ENCODE measurements around the gene PLXNA1. TPM values are rescaled to one million over a fixed set of nuclear protein-coding genes. Genes with fewer than 3 reads are reported as not detected.
A peak's percentile ranks its signal among the peaks of the same experiment; 100 is the strongest.

PLXNA1 gene
- polyA plus RNA-seq, result under 1 TPM; 0.05 to 0.17 (median 0.06) TPM

DNA sequence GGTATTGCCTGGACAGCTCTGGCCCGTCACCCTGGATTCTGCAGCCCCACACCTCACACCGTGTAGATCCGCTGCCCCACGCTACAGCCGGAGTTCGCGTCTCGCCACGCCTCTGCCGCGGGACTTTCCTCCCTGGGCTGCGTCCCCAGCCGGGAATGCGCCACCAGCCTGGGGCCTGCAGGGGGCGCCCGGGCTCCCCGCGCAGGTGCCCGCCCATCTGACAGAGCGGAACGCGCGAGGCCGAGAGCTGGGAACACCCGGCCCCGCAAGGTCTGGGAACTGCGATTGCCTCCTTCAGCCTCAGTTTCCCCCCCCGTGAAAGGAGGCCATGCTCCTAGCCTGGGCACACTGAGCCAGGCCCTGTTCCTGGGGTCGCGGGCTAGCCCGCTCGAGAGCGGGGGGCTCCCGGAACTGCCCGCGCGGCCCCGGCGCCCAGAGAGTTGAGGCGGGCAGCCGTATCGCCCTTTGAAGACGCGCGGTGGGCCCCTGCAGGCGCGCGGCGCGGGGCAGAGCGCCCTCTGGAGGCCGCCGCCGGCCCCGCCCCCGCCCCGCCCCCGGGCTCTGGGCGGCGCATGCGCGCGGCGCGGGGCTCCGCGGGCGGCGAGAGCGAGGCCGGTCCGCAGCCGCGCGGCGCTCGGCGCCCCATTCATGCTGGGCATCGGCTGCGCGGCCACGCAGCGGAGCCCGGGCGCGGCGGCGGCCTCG is at the start of gene PLXNA1:
Gene PLXNA1 (plus strand): TSS at position 645 of the 705 bp plus-strand sequence. CDS start 5,479 bp downstream, outside the sequence.
- H3K4me1 Mint-ChIP-seq, result peaks cover 12% of the 10 kb centered on the region in 2 donors
- peak; percentile 90 to 94 (median 91) for DNase-seq
- H3K27ac Mint-ChIP-seq, result peak within 1 kb of the TSS; percentile 78 to 96 (median 90)
- H3K27me3 Mint-ChIP-seq (ENCODE audit: low read depth in 3 of 3), result peaks cover 13 to 25% (median 13%) of the 10 kb centered on the region in 3 donors
- peak within 1 kb of the TSS; percentile 78 to 89 (median 87) for H3K4me3 Mint-ChIP-seq
- H3K9me3 Mint-ChIP-seq, result no peaks in the 10 kb centered on the region
- H3K36me3 Mint-ChIP-seq, result no peaks in the 10 kb centered on the region

DNA sequence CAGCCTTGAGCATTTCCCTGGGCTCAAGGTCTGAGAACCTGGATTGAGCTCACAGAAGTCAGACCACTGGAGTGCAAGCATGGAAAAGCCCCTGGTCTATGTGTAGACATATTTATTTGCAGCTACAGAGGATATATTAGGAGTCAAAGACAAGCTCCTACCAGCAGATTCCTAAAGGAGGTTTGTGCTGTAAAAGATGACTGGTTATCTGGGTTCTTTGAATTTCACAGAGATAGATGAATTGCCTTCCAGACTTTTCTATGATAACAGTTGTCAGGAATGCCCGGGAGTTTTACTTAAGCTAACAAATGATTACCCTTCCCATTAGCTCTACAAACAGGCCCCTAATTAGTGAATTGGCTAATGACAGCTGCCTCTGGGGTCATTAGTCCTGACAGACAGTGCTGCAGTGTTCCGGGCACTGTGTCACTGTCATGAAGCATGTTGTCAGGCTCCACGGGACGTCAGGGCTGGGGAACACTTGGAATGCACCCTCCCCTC is 48.8 kb upstream of the PLXNA1 start:
- no peak overlapping the region for H3K4me3 Mint-ChIP-seq
- H3K27me3 Mint-ChIP-seq (ENCODE audit: low read depth in 3 of 3), result peaks cover 2 to 12% (median 10%) of the 10 kb centered on the region in 3 donors
- DNase-seq, result no peak
- no peak overlapping the region for H3K27ac Mint-ChIP-seq
- no peaks in the 10 kb centered on the region for H3K9me3 Mint-ChIP-seq
- peaks cover 0 to 6% (median 3%) of the 10 kb centered on the region in 3 donors for H3K36me3 Mint-ChIP-seq
- H3K4me1 Mint-ChIP-seq, result peaks cover 0 to 5% of the 10 kb centered on the region in 2 donors

DNA sequence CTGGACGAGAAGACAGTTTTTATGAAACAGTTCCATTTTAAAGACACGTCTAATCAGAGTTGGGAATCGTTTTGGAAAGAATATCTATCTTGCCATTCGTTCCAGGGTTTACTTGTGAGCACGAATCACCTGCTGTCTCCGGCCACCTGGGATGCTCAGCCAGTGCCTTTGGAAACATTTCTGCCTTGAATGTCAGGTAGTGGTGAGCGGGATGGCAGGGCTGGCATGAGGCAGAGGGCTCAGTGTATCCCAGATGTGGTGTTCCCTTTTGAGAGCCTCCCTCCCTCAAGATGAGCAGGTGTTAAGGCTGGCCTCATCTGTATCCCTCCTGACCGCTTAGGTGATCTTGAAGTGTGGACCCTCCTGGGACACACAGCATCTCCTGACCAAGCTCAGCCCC is 47.9 kb upstream of the PLXNA1 start:
- no peak overlapping the region for H3K4me3 Mint-ChIP-seq
- peaks cover 2 to 8% (median 5%) of the 10 kb centered on the region in 3 donors for H3K27me3 Mint-ChIP-seq (ENCODE audit: low read depth in 3 of 3)
- H3K36me3 Mint-ChIP-seq, result peaks cover 0 to 3% (median 2%) of the 10 kb centered on the region in 3 donors
- peaks cover 0 to 5% of the 10 kb centered on the region in 2 donors for H3K4me1 Mint-ChIP-seq
- no peaks in the 10 kb centered on the region for H3K9me3 Mint-ChIP-seq
- no peak for DNase-seq
- H3K27ac Mint-ChIP-seq, result no peak overlapping the region

DNA sequence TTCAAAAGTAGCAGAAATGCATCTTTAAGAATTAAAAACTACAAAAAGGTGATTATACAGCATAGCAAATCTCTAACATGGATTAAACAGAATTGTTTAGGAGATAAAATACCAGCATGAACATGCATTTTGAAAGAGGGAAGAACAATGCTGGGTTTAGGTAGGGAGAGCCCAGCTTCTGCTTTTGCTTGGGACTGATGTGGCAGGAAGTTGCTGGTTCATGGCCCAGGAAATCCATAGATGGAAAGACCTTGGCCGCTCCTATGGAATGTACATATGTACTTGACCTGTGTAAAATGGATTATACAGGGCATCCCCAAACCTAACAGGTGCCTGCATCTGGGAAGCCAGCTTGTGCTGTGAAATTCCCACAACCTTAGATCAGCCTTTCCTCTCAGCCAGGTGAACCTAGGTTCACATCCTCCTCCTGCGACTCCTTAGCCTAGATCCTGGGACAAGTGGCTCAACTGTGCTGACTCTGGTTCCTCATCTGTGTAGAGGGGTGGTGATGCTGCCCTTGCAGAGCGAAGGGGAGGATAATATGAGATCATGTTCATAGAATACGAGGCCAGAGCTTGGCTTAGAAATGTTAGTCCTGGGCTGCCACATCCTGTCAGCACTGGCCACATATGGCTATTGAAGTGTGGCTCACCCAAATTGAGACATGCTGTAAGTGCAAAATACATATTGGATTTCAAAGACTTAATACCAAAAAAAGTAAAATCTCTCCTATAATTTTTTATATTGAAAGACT is 47.0 kb upstream of the PLXNA1 start:
- no peak overlapping the region for H3K27ac Mint-ChIP-seq
- peaks cover under 1 to 8% (median 5%) of the 10 kb centered on the region in 3 donors for H3K27me3 Mint-ChIP-seq (ENCODE audit: low read depth in 3 of 3)
- H3K36me3 Mint-ChIP-seq, result peaks cover 0 to 3% (median 0%) of the 10 kb centered on the region in 3 donors
- no peak overlapping the region for H3K4me3 Mint-ChIP-seq
- no peaks in the 10 kb centered on the region for H3K9me3 Mint-ChIP-seq
- peaks cover 0 to 5% of the 10 kb centered on the region in 2 donors for H3K4me1 Mint-ChIP-seq
- DNase-seq, result no peak

DNA sequence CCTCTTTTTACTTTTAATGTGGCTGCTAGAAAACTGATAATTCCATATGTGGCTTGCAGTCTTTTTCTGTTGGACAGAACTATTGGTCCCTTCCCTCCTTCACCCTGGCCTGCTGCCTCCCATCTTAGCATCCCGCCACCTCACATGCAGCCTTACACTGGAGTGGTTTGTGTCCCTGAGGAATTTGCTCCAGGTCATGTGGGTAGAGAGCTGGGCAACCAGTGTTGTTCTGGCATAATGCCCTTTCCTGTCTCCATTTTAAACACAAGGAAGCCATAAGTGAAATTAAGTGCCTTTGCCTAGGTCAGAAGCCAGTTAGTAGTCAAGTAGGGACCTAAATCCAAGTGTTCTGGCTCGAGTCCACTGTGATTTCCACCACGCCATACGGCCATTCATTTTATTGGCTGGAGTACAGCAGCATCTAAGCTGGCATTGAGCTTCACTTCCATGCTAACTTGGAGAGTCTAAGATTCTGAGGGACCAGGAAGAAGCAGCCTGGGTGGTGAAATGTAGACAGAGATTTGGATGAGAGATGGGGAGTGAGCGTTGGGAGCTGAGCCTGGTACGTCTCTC is 46.0 kb upstream of the PLXNA1 start:
- no peak overlapping the region for H3K4me3 Mint-ChIP-seq
- H3K4me1 Mint-ChIP-seq, result peaks cover 0 to 5% of the 10 kb centered on the region in 2 donors
- H3K9me3 Mint-ChIP-seq, result no peaks in the 10 kb centered on the region
- H3K27ac Mint-ChIP-seq, result no peak overlapping the region
- H3K36me3 Mint-ChIP-seq, result peaks cover 0 to 3% (median 0%) of the 10 kb centered on the region in 3 donors
- DNase-seq, result no peak
- H3K27me3 Mint-ChIP-seq (ENCODE audit: low read depth in 3 of 3), result peaks cover 0 to 8% (median 5%) of the 10 kb centered on the region in 3 donors

DNA sequence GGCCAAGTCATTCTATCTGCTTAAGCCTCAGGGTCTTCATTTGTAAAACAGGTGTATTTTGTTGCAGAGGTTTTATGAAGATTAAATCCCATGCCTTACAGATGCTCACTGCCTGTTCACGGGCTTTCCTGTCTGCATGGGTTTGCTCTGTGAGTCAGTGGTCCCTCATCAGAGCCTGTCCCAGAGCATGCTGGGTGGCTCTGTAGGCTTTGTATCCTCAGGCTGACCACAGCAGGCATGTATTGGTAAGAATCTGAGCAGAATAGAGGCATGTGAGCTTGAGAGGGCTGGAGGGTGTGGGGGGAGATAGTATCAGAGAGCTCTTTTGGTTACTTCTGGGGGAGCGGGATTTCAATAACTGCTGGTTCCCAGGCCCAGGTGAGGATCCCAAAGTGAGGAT is 45.4 kb upstream of the PLXNA1 start:
- Mint-ChIP-seq H3K27me3 (ENCODE audit: low read depth in 3 of 3) (peaks cover 0 to 10% (median 5%) of the 10 kb centered on the region in 3 donors), H3K27ac (no peak overlapping the region), H3K4me3 (no peak overlapping the region), H3K9me3 (no peaks in the 10 kb centered on the region), H3K36me3 (peaks cover 0 to 3% (median 0%) of the 10 kb centered on the region in 3 donors), H3K4me1 (peaks cover 0 to 5% of the 10 kb centered on the region in 2 donors)
- DNase-seq, result no peak

DNA sequence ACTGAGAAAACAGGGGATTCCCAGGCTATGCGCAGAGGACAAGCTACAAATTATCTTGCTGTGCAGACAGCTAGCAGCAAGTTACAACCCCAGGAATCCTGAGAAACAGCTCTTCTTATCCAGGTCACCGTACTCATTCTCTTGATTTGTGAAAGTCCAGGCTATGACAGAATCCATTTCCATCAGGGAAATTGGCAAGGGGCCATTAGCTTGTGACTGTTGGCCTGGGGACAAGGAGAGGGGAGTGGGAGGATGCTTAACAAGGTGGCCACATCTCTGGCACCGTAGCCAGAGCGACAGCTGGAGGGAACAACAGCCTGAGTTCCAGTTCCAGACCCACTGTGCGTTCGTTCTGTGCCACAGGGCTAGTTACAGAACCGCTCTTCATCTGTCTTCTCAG is 44.9 kb upstream of the PLXNA1 start:
- H3K4me1 Mint-ChIP-seq, result peaks cover 0 to 5% of the 10 kb centered on the region in 2 donors
- no peak overlapping the region for H3K4me3 Mint-ChIP-seq
- no peaks in the 10 kb centered on the region for H3K9me3 Mint-ChIP-seq
- H3K27ac Mint-ChIP-seq, result no peak overlapping the region
- peaks cover 0 to 3% (median 0%) of the 10 kb centered on the region in 3 donors for H3K36me3 Mint-ChIP-seq
- H3K27me3 Mint-ChIP-seq (ENCODE audit: low read depth in 3 of 3), result peaks cover 0 to 8% (median 5%) of the 10 kb centered on the region in 3 donors
- no peak for DNase-seq

DNA sequence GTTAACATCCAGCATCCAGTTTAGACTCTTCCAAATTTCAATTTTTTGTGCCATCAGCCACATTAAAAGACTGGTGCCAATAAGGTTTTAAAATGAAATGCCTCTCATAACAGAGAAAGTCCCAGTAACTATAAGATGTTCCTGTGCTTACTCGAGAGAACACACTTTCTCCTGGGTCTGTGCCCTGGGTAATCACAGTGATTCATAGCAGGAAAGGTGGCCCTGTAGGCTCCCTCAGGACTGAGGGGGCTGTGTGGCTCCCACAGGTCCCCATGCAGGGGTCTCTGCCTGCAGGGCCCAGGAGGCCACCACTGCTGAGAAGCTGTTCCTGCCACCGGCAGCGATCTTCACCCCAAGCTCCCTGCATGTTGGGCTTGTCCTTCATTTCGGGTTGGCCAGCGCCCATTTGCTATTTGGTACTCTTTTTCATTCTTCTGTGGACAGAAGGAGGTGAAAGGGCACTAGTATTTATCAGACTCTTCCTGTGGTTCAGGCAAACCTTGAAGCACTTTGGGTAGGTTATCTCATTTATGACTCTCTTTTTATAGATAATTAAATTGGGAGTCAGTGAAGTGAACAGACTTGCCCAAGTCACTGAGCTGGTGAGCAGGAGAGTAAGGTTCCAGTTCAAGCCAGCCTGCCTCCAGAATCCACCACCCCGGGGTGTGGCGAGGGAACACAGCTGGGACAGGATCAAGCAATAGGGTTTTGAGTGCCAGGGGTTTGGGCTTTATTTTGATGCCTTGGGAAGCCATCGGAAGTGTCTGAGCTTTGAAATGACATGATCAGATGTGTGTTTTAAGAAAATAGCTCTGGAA is 44.2 kb upstream of the PLXNA1 start:
- H3K4me1 Mint-ChIP-seq, result peaks cover 0 to 5% of the 10 kb centered on the region in 2 donors
- H3K4me3 Mint-ChIP-seq, result no peak overlapping the region
- peaks cover 0 to 3% (median 0%) of the 10 kb centered on the region in 3 donors for H3K36me3 Mint-ChIP-seq
- no peak for DNase-seq
- H3K27ac Mint-ChIP-seq, result no peak overlapping the region
- H3K27me3 Mint-ChIP-seq (ENCODE audit: low read depth in 3 of 3), result peaks cover 0 to 10% (median 5%) of the 10 kb centered on the region in 3 donors
- no peaks in the 10 kb centered on the region for H3K9me3 Mint-ChIP-seq

DNA sequence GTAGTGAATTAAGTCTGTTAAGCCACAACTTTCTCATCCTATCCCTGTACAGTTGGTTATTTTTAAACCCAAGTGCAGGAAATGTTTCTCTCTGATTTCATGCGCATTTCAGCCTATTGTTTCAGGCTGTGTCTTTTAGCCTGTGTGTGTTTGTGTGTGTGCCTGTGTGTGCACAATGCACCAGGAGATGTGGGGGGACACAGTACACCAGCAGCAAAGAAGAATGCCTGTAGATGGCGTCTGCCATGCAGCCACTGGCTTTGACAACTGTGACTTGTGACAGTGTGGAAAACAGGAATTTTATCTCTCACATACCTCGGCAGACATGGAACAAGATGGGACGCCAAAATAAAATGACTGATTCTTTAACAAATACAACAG is 43.6 kb upstream of the PLXNA1 start:
- H3K4me3 Mint-ChIP-seq, result no peak overlapping the region
- no peaks in the 10 kb centered on the region for H3K36me3 Mint-ChIP-seq
- DNase-seq, result no peak
- no peaks in the 10 kb centered on the region for H3K9me3 Mint-ChIP-seq
- no peak overlapping the region for H3K27ac Mint-ChIP-seq
- peaks cover 0 to 10% (median 5%) of the 10 kb centered on the region in 3 donors for H3K27me3 Mint-ChIP-seq (ENCODE audit: low read depth in 3 of 3)
- H3K4me1 Mint-ChIP-seq, result peaks cover 0 to 5% of the 10 kb centered on the region in 2 donors

DNA sequence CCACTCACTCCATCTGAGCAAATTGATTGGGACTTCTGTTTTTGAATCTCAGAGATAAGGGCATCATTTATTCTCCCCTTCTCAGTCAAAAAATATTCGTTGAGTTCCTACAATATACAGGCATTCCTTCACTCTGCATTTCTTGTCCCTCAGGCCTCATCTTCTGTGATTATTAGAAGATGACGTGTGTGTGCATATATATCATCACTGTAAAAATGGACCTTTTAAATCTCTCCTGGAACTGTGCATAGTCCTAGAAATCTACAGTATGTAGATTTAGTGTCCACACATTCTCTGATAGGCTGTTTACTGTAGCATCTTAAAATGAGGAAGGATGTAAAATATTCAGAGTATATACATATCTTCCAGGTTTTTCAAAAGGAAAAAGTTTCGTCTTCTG is 43.2 kb upstream of the PLXNA1 start:
- no peak overlapping the region for H3K27ac Mint-ChIP-seq
- no peaks in the 10 kb centered on the region for H3K36me3 Mint-ChIP-seq

DNA sequence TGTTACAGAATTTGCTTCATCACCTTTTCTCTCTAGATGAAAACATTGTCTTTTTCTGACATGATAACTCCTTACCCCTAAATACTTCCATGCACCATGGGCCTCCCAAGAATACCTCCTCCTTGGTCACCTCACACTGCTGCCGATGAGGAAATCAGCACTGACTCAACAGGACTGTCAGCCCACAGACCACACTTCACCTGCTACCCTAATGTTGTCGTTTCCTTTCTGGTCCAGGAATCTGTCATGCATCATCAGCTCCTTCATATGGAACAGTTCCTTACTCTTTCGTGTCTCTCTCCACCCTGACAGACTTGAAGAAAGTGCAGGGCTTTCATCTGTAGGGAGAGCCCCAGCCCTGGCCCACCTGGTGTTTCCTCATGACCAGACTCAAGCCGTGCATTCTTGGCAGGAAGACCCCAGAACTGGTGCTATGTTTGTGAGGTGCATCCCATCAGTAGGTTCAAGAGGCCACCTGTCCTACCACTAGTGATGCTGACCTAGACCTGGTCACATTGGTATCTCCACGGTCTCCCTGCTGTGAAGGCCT is 41.1 kb upstream of the PLXNA1 start:
- no peak overlapping the region for H3K4me3 Mint-ChIP-seq
- H3K9me3 Mint-ChIP-seq, result no peaks in the 10 kb centered on the region
- H3K36me3 Mint-ChIP-seq, result no peaks in the 10 kb centered on the region
- no peak overlapping the region for H3K27ac Mint-ChIP-seq
- no peak for DNase-seq
- H3K4me1 Mint-ChIP-seq, result no peaks in the 10 kb centered on the region
- H3K27me3 Mint-ChIP-seq (ENCODE audit: low read depth in 3 of 3), result peaks cover 0 to 12% (median 7%) of the 10 kb centered on the region in 3 donors

More for the DNA sequence above, 43.2 kb upstream of the PLXNA1 start:
- H3K27me3 Mint-ChIP-seq (ENCODE audit: low read depth in 3 of 3), result peaks cover 0 to 13% (median 7%) of the 10 kb centered on the region in 3 donors
- no peaks in the 10 kb centered on the region for H3K9me3 Mint-ChIP-seq
- H3K4me3 Mint-ChIP-seq, result no peak overlapping the region
- DNase-seq, result no peak
- peaks cover 0 to 5% of the 10 kb centered on the region in 2 donors for H3K4me1 Mint-ChIP-seq

DNA sequence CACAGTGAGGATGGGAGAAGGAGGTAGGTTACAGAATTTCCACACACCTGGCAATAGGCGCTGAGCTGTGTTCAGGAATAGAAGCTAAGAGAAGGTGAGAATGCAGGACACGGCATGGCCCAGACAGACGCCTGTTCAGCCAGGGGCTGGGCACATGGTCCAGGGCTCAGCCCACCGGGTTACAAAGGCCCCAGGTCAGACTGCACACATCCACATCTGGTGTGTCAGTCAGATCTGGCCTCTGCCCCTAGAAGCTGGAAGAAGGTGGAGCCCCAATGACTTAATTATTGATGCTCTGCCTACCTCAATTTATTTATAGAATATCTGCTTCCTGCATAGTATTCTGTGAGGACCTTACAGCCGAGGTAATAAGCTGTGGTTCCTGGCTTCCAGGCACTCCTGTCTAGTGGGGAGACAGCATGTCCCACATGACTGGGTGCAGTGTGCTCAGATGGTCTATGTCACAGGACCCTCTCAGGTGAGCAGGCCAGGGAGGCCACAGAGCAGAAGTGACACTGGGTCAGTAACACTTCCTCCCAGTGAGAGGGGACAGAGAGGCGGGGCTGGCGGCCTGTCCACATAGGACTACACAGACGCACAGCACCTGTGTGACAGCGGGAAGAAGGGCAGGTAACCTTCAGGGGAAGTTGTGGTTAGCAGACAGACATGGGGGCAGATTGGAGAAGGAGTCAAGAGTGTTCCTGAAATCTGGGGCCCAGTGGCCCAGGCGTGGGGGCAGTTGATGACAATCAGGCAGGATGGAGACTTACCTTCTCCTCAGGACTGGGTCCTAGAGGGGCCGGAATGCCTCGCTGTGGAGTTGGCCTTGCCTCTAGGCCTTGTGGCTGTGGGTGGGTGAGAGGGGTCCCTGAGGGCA is 38.6 kb upstream of the PLXNA1 start:
- H3K4me3 Mint-ChIP-seq, result no peak overlapping the region
- H3K9me3 Mint-ChIP-seq, result no peaks in the 10 kb centered on the region
- peaks cover 0 to 4% (median 0%) of the 10 kb centered on the region in 3 donors for H3K36me3 Mint-ChIP-seq
- DNase-seq, result no peak
- H3K27ac Mint-ChIP-seq, result no peak overlapping the region
- peaks cover 2 to 7% (median 7%) of the 10 kb centered on the region in 3 donors for H3K27me3 Mint-ChIP-seq (ENCODE audit: low read depth in 3 of 3)
- peaks cover 0 to 6% of the 10 kb centered on the region in 2 donors for H3K4me1 Mint-ChIP-seq
